Spleen (tissue), 7 donors: Measurements from ENCODE around the gene DIP2C.
"Not testable (repeated sequence)": the region's sequence is repeated elsewhere in the genome, so short reads cannot be mapped to it uniquely, and the experiment has no call there.

ENCODE experiments used
- POLR2A ChIP-seq, 3 donors: fragments of 450-650 bp; IDR thresholded peaks; one replicate each; pipeline ENCODE4 v1.5.1; 2017; ENCODE audit warnings: antibody characterized with exemption in 3 of 3, mild to moderate bottlenecking in 1 of 3
- POLR2AphosphoS5 ChIP-seq, 3 donors: sonication (generic); formaldehyde crosslinking; IDR thresholded peaks; one replicate each; pipeline ENCODE4 v1.5.1; 2017; ENCODE audit warnings: antibody characterized with exemption in 3 of 3
- TF ChIP-seq, protein P1 (sequence below), 11 experiments: fragments of 200-600 bp in 7 of 11; fragments of 450-650 bp in 4 of 11; sonication (generic) in 4 of 11; IDR thresholded peaks in 8 of 11; conservative IDR thresholded peaks in 3 of 11; 1 replicate in 7 of 11; 2 replicates in 4 of 11; pipeline versions ENCODE4 v1.4.0 to v1.8.0; 2016 to 2021; ENCODE audit warnings: antibody characterized with exemption in 11 of 11, inconsistent platforms in 4 of 11, mild to moderate bottlenecking in 1 of 11
- donor health status: DM: no; HTN: no; CAD: no; lungs with moderate emphysema.
- donor health status: DM: no; HTN: no; CAD: no.
- donor health status: DM: no; HTN: no; CAD: no.

DNA sequence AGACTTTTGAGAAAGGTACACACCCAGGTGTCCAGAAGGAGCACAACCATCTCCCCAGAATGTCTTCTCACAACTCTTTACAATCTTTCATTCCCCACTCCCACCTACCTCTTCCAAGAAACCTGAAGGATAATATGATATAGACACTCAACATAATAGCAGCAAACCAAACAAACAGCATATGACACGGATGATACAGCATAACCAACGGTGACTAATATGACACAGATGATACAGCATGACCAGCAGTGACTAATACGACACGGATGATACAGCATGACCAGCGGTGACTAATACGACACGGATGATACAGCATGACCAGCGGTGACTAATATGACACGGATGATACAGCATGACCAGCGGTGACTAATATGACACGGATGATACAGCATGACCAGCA lies 264.7 kb downstream of the DIP2C start:
- TF ChIP-seq, protein P1, sequence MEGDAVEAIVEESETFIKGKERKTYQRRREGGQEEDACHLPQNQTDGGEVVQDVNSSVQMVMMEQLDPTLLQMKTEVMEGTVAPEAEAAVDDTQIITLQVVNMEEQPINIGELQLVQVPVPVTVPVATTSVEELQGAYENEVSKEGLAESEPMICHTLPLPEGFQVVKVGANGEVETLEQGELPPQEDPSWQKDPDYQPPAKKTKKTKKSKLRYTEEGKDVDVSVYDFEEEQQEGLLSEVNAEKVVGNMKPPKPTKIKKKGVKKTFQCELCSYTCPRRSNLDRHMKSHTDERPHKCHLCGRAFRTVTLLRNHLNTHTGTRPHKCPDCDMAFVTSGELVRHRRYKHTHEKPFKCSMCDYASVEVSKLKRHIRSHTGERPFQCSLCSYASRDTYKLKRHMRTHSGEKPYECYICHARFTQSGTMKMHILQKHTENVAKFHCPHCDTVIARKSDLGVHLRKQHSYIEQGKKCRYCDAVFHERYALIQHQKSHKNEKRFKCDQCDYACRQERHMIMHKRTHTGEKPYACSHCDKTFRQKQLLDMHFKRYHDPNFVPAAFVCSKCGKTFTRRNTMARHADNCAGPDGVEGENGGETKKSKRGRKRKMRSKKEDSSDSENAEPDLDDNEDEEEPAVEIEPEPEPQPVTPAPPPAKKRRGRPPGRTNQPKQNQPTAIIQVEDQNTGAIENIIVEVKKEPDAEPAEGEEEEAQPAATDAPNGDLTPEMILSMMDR (IDR thresholded peaks at IDR 0.05 in 8 of 11, conservative IDR thresholded peaks at IDR 0.05 in 3 of 11), result not testable (repeated sequence)
- TF ChIP-seq POLR2A, POLR2AphosphoS5 (IDR thresholded peaks at IDR 0.05): not testable (repeated sequence)
